ENCODE results near the gene DYNLT2.

DNA sequence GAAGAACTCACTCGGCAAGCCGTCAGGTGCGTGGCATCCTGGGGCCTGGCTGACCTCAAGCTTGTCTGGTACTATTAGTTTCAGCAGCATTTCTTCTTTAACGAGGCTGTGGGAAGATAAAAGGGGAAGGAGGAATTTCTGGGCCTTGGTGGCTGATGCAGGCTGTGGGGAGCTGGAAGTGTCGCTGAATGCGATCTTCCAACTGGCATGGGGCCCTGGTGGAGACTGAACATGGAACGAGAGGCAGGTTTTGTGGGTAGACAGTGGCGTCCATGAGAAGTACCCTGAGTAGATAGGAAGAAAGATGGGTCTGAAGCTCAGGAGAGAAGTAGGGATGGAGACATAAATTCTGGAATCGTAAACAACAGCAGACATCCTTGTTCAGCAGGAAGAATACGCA is 23.9 kb upstream of the DYNLT2 start:
- no peak for TF ChIP-seq CTCF (IDR thresholded peaks at IDR 0.05)
- TF ChIP-seq, protein P1, sequence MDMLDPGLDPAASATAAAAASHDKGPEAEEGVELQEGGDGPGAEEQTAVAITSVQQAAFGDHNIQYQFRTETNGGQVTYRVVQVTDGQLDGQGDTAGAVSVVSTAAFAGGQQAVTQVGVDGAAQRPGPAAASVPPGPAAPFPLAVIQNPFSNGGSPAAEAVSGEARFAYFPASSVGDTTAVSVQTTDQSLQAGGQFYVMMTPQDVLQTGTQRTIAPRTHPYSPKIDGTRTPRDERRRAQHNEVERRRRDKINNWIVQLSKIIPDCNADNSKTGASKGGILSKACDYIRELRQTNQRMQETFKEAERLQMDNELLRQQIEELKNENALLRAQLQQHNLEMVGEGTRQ (IDR thresholded peaks at IDR 0.05; ENCODE audit: borderline replicate concordance, low read depth, low read length) = no peak
- no peak for TF ChIP-seq GABPA (IDR thresholded peaks at IDR 0.05; ENCODE audit: low read depth)
- TF ChIP-seq EP300 (IDR thresholded peaks at IDR 0.05; ENCODE audit: borderline replicate concordance in 1 of 2, low read depth in 1 of 2, low read length in 1 of 2) = no peak
- TF ChIP-seq, protein P2, sequence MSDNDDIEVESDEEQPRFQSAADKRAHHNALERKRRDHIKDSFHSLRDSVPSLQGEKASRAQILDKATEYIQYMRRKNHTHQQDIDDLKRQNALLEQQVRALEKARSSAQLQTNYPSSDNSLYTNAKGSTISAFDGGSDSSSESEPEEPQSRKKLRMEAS (IDR thresholded peaks at IDR 0.05; ENCODE audit: low read depth) = no peak
- TF ChIP-seq, protein P3, sequence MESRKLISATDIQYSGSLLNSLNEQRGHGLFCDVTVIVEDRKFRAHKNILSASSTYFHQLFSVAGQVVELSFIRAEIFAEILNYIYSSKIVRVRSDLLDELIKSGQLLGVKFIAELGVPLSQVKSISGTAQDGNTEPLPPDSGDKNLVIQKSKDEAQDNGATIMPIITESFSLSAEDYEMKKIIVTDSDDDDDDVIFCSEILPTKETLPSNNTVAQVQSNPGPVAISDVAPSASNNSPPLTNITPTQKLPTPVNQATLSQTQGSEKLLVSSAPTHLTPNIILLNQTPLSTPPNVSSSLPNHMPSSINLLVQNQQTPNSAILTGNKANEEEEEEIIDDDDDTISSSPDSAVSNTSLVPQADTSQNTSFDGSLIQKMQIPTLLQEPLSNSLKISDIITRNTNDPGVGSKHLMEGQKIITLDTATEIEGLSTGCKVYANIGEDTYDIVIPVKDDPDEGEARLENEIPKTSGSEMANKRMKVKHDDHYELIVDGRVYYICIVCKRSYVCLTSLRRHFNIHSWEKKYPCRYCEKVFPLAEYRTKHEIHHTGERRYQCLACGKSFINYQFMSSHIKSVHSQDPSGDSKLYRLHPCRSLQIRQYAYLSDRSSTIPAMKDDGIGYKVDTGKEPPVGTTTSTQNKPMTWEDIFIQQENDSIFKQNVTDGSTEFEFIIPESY (IDR thresholded peaks at IDR 0.05; ENCODE audit: borderline replicate concordance, low read depth) = no peak
- TF ChIP-seq, protein P4, sequence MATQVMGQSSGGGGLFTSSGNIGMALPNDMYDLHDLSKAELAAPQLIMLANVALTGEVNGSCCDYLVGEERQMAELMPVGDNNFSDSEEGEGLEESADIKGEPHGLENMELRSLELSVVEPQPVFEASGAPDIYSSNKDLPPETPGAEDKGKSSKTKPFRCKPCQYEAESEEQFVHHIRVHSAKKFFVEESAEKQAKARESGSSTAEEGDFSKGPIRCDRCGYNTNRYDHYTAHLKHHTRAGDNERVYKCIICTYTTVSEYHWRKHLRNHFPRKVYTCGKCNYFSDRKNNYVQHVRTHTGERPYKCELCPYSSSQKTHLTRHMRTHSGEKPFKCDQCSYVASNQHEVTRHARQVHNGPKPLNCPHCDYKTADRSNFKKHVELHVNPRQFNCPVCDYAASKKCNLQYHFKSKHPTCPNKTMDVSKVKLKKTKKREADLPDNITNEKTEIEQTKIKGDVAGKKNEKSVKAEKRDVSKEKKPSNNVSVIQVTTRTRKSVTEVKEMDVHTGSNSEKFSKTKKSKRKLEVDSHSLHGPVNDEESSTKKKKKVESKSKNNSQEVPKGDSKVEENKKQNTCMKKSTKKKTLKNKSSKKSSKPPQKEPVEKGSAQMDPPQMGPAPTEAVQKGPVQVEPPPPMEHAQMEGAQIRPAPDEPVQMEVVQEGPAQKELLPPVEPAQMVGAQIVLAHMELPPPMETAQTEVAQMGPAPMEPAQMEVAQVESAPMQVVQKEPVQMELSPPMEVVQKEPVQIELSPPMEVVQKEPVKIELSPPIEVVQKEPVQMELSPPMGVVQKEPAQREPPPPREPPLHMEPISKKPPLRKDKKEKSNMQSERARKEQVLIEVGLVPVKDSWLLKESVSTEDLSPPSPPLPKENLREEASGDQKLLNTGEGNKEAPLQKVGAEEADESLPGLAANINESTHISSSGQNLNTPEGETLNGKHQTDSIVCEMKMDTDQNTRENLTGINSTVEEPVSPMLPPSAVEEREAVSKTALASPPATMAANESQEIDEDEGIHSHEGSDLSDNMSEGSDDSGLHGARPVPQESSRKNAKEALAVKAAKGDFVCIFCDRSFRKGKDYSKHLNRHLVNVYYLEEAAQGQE (IDR thresholded peaks at IDR 0.05; ENCODE audit: low read depth, low read length) = no peak
- TF ChIP-seq, protein P5, sequence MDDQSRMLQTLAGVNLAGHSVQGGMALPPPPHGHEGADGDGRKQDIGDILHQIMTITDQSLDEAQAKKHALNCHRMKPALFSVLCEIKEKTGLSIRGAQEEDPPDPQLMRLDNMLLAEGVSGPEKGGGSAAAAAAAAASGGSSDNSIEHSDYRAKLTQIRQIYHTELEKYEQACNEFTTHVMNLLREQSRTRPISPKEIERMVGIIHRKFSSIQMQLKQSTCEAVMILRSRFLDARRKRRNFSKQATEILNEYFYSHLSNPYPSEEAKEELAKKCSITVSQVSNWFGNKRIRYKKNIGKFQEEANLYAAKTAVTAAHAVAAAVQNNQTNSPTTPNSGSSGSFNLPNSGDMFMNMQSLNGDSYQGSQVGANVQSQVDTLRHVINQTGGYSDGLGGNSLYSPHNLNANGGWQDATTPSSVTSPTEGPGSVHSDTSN (IDR thresholded peaks at IDR 0.05) = no peak
- TF ChIP-seq SMC3 (IDR thresholded peaks at IDR 0.05; ENCODE audit: low read depth, low read length) = no peak
- no peak for TF ChIP-seq EZH2phosphoT487 (IDR thresholded peaks at IDR 0.05; ENCODE audit: borderline replicate concordance, low read depth)
